ENCODE data around the gene CRY2. TPM values are rescaled to one million over a fixed set of nuclear protein-coding genes. Genes with fewer than 3 reads are reported as not detected.
A peak's percentile ranks its signal among the peaks of the same experiment; 100 is the strongest.

CRY2 gene
- total and polyA plus RNA-seq, 2 of the 8 experiments (the other 6 are each of a cell fraction or from before 2014, with no cell fraction given): 8.0 to 9.4 TPM

- TF ChIP-seq PHF8 (conservative IDR thresholded peaks at IDR 0.05; ENCODE audit: low read depth, low read length) (peak; percentile 86), TAF7 (optimal IDR thresholded peaks at IDR 0.05; ENCODE audit: borderline replicate concordance, low read depth, low read length) (peak; percentile 91), CBX8 (IDR thresholded peaks at IDR 0.05; ENCODE audit: borderline replicate concordance, low read depth, low read length) (no peak), KDM4A (IDR thresholded peaks at IDR 0.05; ENCODE audit: low read depth, low read length, severe bottlenecking) (peak; percentile 84), BCL11A (IDR thresholded peaks at IDR 0.05; ENCODE audit: low read depth in 2 of 2, low read length in 2 of 2) (no peak), TEAD4 (IDR thresholded peaks at IDR 0.05; ENCODE audit: low read depth, low read length) (no peak)
These were observed at the start of gene CRY2 (continued) for GRCh38 chr11:45846974-45847910.

Measured in H1 (cell line).